DMS 273 treated with DMSO at 0.1 percent for 48 hours (cell line): ENCODE results near the gene FTSJ1.
A peak's percentile ranks its signal among the peaks of the same experiment; 100 is the strongest.

Source experiments
- DNase-seq: peaks from one replicate; lab custom pipeline; 2025; lab: John Stamatoyannopoulos, UW

Gene FTSJ1

GRCh38 chrX:48470833-48471118 is 5.2 kb upstream of the FTSJ1 start:
- no peak for DNase-seq

- DNase-seq = no peak
Observed at GRCh38 chrX:48471504-48471903, 4.5 kb upstream of the FTSJ1 start.

GRCh38 chrX:48472225-48472624 is 3.8 kb upstream of the FTSJ1 start:
- DNase-seq = peak; percentile 60

GRCh38 chrX:48472851-48473703 is 2.9 kb upstream of the FTSJ1 start:
- DNase-seq = peak; percentile 78

- no peak for DNase-seq
Observed at GRCh38 chrX:48473704-48473990, 2.4 kb upstream of the FTSJ1 start.

GRCh38 chrX:48474127-48474526 is 1.9 kb upstream of the FTSJ1 start:
- DNase-seq = no peak

GRCh38 chrX:48474581-48474980 is 1.4 kb upstream of the FTSJ1 start:
- DNase-seq = no peak

- DNase-seq = no peak
Observed at GRCh38 chrX:48475296-48475695, 703 bp upstream of the FTSJ1 start.

- no peak for DNase-seq
Observed at GRCh38 chrX:48476919-48477318, 920 bp downstream of the FTSJ1 start.

- DNase-seq = no peak
Observed at GRCh38 chrX:48477960-48478755, 2.2 kb downstream of the FTSJ1 start.

- no peak for DNase-seq
Observed at GRCh38 chrX:48478806-48479205, 2.8 kb downstream of the FTSJ1 start.

- DNase-seq = no peak
Observed at GRCh38 chrX:48480142-48480541, 4.1 kb downstream of the FTSJ1 start.

- DNase-seq = no peak
Observed at GRCh38 chrX:48480583-48480982, 4.6 kb downstream of the FTSJ1 start.

- DNase-seq = no peak
Observed at GRCh38 chrX:48482526-48482925, 6.5 kb downstream of the FTSJ1 start.

GRCh38 chrX:48487362-48487798 is 11.4 kb downstream of the FTSJ1 start:
- DNase-seq = no peak

GRCh38 chrX:48488034-48488433 is 12.0 kb downstream of the FTSJ1 start:
- DNase-seq = no peak

GRCh38 chrX:48489296-48489695 is 13.3 kb downstream of the FTSJ1 start:
- no peak for DNase-seq

GRCh38 chrX:48489892-48490291 is 13.9 kb downstream of the FTSJ1 start:
- no peak for DNase-seq

GRCh38 chrX:48490661-48491060 is 14.7 kb downstream of the FTSJ1 start:
- DNase-seq = no peak

- no peak for DNase-seq
Observed at GRCh38 chrX:48491809-48492208, 15.8 kb downstream of the FTSJ1 start.

GRCh38 chrX:48492293-48492910 is 16.4 kb downstream of the FTSJ1 start:
- no peak for DNase-seq

GRCh38 chrX:48493890-48494364 is 17.9 kb downstream of the FTSJ1 start:
- DNase-seq = no peak

GRCh38 chrX:48496660-48497059 is 20.7 kb downstream of the FTSJ1 start:
- no peak for DNase-seq
